NCI-H187 treated with DMSO at 0.1 percent for 48 hours (cell line): ENCODE measurements around the gene ENDOV.
"Not testable (repeated sequence)": the region's sequence is repeated elsewhere in the genome, so short reads cannot be mapped to it uniquely, and the experiment has no call there.

ENCODE experiments used
- DNase-seq: peaks from one replicate; lab custom pipeline; 2025; lab: John Stamatoyannopoulos, UW

Gene ENDOV

DNA sequence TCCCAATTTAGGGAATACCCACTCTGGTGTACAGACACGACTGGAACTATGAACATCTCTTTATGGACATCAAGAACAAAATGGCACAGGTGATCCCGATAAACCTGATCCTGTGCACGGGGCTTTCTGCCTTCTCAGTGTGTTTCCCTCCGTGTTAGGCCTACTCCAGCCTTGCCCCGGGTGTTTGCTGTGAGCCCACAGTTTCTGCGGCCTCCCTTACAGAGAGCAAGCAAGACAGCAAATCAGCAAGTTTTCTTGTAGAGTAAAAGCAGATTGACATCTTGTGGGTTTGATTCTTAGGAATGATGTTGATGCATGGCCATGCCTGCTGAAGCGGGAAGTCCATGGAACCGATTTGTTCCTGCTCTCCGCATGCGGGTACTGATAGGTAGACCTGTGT lies 26.4 kb upstream of the ENDOV start:
- DNase-seq = no peak

GRCh38 chr17:80389011-80389995 lies 25.7 kb upstream of the ENDOV start:
- no peak for DNase-seq

- DNase-seq = no peak
These were observed 21.6 kb upstream of the ENDOV start for GRCh38 chr17:80393241-80393890.

DNA sequence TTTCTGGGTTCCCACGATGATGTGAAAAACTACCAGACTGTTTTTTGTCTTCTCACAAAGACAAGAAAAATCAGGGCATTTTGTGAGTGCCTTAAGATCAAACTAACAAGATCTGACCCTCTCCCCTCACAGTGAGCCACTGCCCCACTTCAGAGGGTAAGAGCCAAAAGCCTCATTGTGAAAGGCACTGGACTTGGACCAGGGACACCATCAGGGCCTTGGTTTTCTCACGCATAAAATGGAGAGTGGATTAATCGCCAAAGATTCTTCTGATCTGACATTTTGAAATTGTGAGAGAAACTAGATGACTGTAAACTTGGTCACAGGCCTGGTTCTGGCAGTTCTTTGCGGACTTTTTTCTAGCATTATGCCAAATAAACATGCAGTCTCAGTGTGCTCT lies 21.0 kb upstream of the ENDOV start:
- no peak for DNase-seq

GRCh38 chr17:80394629-80395216 lies 20.2 kb upstream of the ENDOV start:
- no peak for DNase-seq

- DNase-seq = no peak
These were observed 19.4 kb upstream of the ENDOV start for GRCh38 chr17:80395402-80396151.

DNA sequence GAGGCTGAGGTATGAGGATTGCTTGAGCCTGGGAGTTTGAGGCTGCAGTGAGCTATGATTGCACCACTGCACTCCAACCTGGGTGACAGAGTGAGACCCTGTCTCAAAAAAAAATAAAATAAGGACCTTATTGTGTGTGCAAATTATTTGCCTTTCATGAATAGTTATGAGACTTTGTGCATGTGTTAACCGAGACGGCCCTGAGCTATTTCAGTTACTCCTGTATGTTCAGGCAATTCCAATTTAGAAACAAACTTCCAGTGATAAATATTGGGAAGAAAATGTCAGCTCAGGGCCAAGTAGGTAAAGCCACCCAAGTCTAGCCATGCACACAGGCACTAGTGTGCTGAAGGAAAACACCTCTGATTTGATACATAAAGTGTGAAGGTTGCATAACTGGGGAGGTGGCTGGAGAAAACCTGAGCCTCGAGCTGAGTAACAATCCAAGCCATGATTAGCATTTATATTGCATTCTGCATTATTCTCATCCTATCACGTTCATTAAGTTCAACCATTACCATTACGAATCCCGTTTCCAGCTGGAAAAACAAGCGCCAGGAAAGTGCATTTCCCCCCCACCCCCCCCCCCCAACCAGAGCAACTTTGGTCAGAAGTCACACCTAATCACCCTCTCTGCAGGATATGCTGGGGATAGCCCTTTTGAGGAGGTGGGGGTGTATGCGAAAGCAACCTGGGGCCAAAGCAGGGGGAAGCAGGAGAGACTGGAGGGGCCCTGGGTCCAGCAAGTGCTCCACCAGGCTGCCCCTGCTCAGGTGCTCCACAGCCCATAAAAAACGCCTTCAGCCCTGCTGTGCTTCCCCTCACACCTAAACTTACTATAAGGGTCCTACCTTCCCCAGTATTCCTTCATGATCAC lies 18.6 kb upstream of the ENDOV start:
- DNase-seq = no peak

GRCh38 chr17:80397034-80397387 lies 18.0 kb upstream of the ENDOV start:
- DNase-seq = no peak

- no peak for DNase-seq
These were observed 17.3 kb upstream of the ENDOV start for GRCh38 chr17:80397686-80398085.

DNA sequence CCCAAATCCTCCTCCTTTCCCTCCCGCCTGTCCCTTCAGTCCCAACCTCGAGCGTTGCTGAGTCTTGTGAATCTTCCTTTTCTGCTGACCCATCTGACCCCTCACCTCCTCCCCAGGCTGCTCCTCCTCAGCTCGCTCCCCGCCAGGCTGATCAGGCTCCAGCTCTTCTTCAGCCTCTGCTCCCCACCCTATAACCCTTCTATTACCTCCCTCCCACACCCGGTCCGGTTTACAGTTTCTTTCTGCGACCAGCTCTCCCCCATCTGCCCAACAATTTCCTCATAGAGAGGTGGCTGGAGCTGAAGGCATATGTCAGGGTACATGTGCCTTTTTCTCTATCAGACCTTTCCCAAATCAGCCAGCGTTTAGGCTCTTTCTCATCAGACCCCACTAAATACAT lies 13.9 kb upstream of the ENDOV start:
- DNase-seq = not testable (repeated sequence)

DNA sequence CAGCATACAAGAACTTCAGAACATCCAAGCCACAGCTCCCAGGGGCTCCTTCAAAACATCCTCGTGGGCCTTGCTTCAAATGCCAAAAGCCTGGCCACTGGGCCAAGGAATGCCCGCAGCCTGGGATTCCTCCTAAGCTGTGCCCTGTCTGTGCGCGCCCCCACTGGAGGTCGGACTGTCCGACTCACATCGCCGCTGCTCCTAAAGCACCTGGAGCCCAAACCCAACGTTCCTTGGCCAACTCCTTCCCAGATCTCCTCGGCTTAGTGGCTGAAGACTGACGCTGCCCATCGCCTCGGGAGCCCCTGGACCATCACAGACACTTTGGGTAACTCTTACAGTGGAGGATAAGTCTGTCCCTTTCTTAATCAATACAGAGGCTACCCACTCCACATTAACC lies 12.9 kb upstream of the ENDOV start:
- DNase-seq = not testable (repeated sequence)

DNA sequence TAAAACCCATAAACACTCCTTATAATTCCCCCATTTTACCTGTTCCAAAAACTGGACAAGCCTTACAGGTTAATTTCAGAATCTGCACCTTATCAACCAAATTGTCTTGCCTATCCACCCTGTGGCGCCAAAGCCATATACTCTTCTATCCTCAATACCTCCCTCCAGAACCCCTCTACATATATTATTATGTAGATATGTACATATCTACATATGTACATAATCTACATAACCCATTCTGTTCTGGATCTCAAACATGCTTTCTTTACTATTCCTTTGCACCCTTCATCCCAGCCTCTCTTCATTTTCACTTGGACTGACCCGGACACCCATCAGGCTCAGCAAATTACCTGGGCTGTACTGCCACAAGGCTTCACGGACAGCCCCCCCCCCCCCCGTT lies 12.0 kb upstream of the ENDOV start:
- no peak for DNase-seq

DNA sequence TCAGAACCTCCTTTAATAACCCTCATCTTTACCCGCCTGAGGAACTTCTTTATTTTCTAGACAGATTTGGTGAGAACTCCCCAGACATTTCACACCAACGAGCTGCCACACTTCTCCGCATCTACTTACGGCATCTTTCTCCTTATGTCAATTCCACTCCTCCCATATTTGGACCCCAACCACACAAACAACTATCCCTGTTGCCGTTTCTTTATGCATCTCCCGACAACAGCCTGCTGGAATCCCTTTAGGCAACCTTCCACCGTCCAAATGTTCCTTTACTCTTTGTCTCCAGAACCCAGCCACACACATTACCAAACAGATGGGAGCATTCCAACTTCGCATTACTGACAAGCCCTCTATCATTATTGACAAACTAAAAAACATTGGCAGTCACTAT lies 8.8 kb upstream of the ENDOV start:
- no peak for DNase-seq

DNA sequence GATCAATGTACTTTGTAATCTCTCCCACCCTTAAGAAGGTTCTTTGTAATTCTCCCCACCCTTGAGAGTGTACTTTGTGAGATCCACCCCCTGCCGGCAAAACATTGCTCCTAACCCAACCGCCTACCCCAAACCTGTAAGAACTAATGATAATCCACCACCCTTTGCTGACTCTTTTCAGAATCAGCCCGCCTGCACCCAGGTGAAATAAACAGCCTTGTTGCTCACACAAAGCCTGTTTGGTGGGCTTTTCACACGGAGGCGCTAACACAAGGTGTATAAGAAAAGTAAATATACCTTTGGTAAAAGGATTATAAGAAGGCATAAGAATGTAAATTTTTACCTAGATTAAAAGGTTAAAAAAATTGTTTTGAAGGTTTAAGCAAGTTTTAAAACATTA lies 7.0 kb upstream of the ENDOV start:
- not testable (repeated sequence) for DNase-seq

DNA sequence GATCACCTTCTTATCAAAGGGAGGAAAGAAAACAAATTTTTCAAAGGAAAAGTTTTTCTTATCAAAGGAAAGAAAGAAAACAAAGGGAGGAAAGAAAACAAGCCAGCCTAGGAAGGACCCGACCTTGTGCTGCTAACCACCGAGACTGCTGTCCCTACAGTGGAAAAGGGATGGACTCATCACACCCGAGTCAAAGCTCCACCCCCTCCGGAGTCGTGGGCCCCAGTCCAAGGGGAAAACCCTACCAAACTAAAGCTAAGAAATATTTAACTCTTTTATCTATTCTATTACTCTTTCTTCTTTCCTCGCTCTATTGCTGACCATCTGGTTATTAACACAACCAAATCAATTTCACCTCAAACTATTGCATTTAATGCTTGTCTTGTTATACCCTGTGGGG lies 6.1 kb upstream of the ENDOV start:
- DNase-seq = no peak

DNA sequence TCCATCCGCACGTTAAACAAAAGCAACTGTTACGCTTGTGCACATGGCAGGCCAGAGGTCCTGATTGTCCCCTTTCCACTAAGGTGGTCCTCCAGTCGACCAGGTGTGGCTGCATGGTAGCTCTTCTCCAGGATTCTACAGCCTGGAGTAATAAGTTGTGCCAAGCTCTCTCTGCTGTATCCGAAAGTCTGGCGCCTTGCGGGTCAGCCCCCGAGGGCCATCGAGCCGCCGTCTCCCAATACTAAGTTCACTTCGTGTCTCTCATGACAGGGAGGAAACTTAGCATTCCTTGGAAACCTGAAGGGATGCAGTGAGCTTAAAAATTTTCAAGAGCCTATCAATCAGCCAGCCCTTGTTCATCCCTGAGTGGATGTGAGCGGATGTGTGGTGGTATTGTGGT lies 5.3 kb upstream of the ENDOV start:
- DNase-seq = no peak

GRCh38 chr17:80410441-80411087 lies 4.4 kb upstream of the ENDOV start:
- not testable (repeated sequence) for DNase-seq

DNA sequence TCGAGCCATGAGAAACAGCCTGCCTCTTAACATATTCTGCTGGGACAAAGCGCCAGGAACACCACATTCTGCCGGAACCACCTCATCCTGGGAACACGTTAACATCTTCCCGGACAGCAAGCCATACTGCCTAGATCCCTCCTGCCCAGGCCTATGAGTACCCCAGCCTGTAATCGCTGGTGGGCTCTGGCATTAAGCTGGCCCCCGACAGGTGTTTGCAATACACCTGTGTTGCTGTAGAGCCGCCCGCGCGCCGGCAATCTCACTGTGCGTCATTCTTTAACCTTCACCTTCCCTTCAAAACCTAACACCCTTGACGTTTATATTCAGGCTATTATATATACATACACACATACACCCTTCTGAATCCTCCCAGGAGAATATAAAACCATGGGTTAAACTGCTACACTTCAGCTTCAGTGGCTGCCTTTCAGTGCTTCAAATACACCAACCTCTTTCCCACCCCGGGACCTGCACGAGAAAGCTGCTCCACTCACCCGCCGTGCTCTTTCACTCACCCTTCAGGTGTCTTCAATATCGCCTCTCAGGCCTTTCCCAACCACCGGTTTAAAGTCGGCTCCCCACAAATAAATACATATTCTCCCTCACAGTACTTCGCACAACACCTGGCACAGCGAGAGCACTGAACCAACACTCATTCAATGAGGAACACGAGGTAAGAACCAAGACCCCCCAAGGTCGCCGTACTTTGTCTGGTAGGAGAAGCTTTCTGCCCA lies 1.0 kb upstream of the ENDOV start:
- DNase-seq = no peak

DNA sequence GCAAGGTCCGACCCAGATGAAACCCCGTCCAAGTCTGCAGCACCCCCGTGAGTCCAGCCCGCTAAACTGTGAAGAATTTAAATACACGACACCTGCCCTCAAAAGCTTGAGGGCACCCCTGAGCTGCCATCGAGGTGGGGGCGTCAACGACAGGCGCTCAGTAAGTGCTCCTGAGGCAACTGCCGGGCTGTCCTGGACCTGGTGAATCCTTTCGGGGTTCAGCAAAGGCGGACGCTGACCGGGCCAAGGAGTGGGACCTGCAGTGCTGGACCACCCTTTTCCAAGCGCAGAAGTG lies 512 bp upstream of the ENDOV start:
- DNase-seq = no peak

DNA sequence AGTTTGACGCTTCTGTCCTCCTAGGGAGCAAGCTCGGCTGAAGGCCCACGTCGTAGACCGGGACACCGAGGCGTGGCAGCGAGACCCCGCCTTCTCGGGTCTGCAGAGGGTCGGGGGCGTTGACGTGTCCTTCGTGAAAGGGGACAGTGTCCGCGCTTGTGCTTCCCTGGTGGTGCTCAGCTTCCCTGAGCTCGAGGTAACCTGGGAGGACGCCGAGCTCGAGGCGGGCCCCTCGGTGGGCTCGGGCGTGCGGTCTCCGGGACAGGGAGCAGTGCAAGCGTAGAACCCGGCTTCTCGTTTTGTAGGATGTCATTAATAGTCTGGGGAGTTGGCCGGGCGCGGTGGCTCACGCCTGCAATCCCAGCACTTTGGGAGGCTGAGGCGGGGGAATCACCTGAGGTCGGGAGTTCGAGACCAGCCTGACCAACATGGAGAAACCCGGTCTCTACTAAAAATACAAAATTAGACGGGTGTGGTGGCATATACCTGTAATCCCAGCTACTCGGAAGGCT lies 715 bp downstream of the ENDOV start:
- DNase-seq = no peak
